Motor neuron (in vitro differentiated cells): ENCODE results near the gene MYF5. TPM values are rescaled to one million over a fixed set of nuclear protein-coding genes. Genes with fewer than 3 reads are reported as not detected.
"Not testable (repeated sequence)": the region's sequence is repeated elsewhere in the genome, so short reads cannot be mapped to it uniquely, and the experiment has no call there.

Experiments
- ATAC-seq, 8 experiments: fragments of 200-7000 bp; cut with Tn5 transposase; replicated peaks in 6 of 8; 2 replicates each; pipeline ENCODE4 v1.8.0; 2021; ENCODE audit warnings: mild to moderate bottlenecking in 8 of 8, moderate library complexity in 8 of 8
- H3K27ac ChIP-seq, 2 donors: fragments of 250-450 bp; sonication (Bioruptor Pico); 2 replicates each; pipeline ENCODE4 v1.9.0; 2021; ENCODE audit warnings: antibody characterized with exemption in 2 of 2, mild to moderate bottlenecking in 2 of 2, moderate library complexity in 1 of 2
- H3K4me1 ChIP-seq, 2 donors: fragments of 250-450 bp; sonication (Bioruptor Pico); replicated peaks in 1 of 2; 2 replicates each; pipeline ENCODE4 v1.6.1; 2021; ENCODE audit warnings: antibody characterized with exemption in 2 of 2, mild to moderate bottlenecking in 2 of 2, moderate library complexity in 1 of 2
- H3K4me3 ChIP-seq, 5 donors: fragments of 250-450 bp; sonication (Bioruptor Pico); 2 replicates each; pipeline ENCODE4 v1.9.0; 2021; ENCODE audit warnings: antibody characterized with exemption in 5 of 5, mild to moderate bottlenecking in 5 of 5, moderate library complexity in 4 of 5
- WGBS, 10 experiments: fragments of 450-650 bp; shearing (Covaris generic); methylation state at CpG; one replicate each; pipeline ENCODE4 v1.0.0; 2022; 5-methylcytosine and 5-hydroxymethylcytosine counted together
- in situ Hi-C, 9 experiments: fragments of 400-800 bp; cut with MboI; loops; one replicate each; pipeline ENCODE4 v1.15.0; 2021; ENCODE audit warnings: low sequenced_read_pairs in 9 of 9, low pct_unique_long_range_greater_than_20kb in 2 of 9; ENCODE audit not compliant: unreplicated experiment in 9 of 9
- total RNA-seq, 8 experiments: library from RNA; unstranded; fragments of 300-600 nt; gene quantifications; 2 replicates each; pipeline versions ENCODE4 v1.2.3 to v1.2.4, GENCODE V29; 2022

MYF5 gene
- total RNA-seq = under 1 TPM in 2 of 8 experiments, not detected in 6; 0.11 to 0.24 TPM

DNA sequence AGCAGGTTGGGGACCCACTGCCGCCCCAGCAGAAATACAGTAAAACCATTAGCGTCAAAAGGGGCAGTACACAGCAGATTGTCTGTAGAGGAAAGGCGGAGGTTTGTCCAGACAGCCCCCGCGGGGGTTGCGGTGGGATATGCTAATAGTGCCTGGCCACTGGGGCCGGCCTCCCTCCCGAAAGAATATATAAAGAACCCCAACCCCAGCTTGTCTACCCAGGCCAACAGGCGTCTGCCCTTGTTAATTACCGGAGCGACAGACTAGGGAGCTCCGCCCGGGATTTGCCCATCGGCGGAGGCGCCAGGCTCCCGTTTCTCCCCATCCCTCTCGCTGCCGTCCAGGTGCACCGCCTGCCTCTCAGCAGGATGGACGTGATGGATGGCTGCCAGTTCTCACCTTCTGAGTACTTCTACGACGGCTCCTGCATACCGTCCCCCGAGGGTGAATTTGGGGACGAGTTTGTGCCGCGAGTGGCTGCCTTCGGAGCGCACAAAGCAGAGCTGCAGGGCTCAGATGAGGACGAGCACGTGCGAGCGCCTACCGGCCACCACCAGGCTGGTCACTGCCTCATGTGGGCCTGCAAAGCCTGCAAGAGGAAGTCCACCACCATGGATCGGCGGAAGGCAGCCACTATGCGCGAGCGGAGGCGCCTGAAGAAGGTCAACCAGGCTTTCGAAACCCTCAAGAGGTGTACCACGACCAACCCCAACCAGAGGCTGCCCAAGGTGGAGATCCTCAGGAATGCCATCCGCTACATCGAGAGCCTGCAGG lies at the start of gene MYF5:
MYF5 (plus strand) TSS at position 217 of the 774 bp plus-strand sequence; CDS start at position 369, 152 bp downstream.
- H3K4me3 ChIP-seq = no peak within 1 kb of the TSS
- in situ Hi-C loops = no loop called here
- no peak within 1 kb of the TSS for H3K27ac ChIP-seq
- 50 to 94% (median 76%) methylated on average over 2 to 15 of the region's 45 CpGs; no CpG with 5 or more reads in 2 of the 10 experiments for WGBS, 10 experiments
- H3K4me1 ChIP-seq = no peaks in the 10 kb centered on the region
- ATAC-seq = no peak

GRCh38 chr12:80670214-80670613 lies 46.5 kb upstream of the MYF5 start:
- in situ Hi-C loops = no loop called here
- no peak for ATAC-seq
- 50 to 100% (median 78%) methylated on average over 1 to 5 of the region's 5 CpGs for WGBS, 10 experiments

DNA sequence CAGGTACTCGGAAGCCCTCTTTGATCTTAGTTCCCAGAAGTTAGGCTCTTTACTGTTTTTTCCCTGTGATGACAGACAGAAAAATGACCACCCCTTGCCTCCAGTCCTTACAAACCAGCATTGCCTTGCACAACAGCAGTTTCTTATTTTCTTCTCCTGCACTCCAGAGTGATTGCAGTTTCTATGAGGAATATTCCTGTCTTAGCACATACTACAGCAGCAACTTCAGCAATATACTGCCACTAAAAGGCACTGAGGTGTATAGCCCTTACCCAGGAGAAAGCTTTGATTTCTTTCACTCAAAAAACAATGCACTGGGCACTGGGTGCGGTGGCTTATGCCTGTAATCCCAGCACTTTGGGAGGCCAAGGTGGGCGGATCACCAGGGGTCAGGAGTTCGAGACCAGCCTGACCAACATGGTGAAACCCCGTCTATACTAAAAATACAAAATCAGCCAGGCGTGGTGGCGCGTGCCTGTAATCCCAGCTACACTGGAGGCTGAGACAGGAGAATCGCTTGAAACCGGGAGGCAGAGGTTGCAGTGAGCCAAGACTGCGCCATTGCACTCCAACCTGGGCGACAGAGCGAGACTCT lies 40.6 kb upstream of the MYF5 start:
- in situ Hi-C loops, H3K4me1 ChIP-seq, H3K4me3 ChIP-seq, H3K27ac ChIP-seq, ATAC-seq: not testable (repeated sequence)
- 63 to 100% (median 92%) methylated on average over 1 to 12 of the region's 13 CpGs; no CpG with 5 or more reads in 2 of the 10 experiments for WGBS, 10 experiments

More at GRCh38 chr12:80670214-80670613, 46.5 kb upstream of the MYF5 start:
- H3K27ac ChIP-seq = no peak overlapping the region
- H3K4me1 ChIP-seq = no peaks in the 10 kb centered on the region
- H3K4me3 ChIP-seq = no peak overlapping the region

GRCh38 chr12:80676856-80677255 lies 39.9 kb upstream of the MYF5 start:
- ATAC-seq = no peak
- Histone ChIP-seq H3K27ac (no peak overlapping the region), H3K4me3 (no peak overlapping the region), H3K4me1 (no peaks in the 10 kb centered on the region)
- in situ Hi-C loops = no loop called here
- WGBS, 10 experiments = 60 to 100% (median 100%) methylated on average over 1 of the region's 1 CpG; no CpG with 5 or more reads in 5 of the 10 experiments

DNA sequence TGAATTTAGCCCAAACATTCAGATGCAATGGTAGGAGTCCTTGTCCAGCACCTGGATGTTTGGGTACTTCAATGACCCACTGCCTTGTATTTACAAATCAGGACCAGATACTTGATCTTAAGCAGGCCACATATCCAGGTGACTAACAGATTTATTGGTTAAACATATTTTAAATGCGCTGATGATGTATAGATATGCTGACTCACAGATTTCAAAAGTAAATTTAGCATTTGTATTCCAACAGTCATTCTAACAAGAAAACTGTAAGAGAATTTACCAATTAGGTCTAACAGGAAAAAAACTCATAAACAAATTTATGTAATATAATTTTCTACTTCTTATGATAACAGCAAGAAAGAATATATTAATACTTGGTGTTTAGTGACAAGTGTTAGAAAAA lies 38.7 kb upstream of the MYF5 start:
- in situ Hi-C loops = no loop called here
- H3K27ac ChIP-seq = no peak overlapping the region
- no peak for ATAC-seq
- no peaks in the 10 kb centered on the region for H3K4me1 ChIP-seq
- no peak overlapping the region for H3K4me3 ChIP-seq
- 43 to 100% (median 100%) methylated on average over 1 of the region's 1 CpG for WGBS, 10 experiments

GRCh38 chr12:80679346-80680131 lies 37.2 kb upstream of the MYF5 start:
- 83 to 100% (median 95%) methylated on average over 1 to 3 of the region's 3 CpGs; no CpG with 5 or more reads in 1 of the 10 experiments for WGBS, 10 experiments
- Histone ChIP-seq H3K27ac (no peak overlapping the region), H3K4me1 (no peaks in the 10 kb centered on the region), H3K4me3 (no peak overlapping the region)
- no peak for ATAC-seq
- in situ Hi-C loops = no loop called here

DNA sequence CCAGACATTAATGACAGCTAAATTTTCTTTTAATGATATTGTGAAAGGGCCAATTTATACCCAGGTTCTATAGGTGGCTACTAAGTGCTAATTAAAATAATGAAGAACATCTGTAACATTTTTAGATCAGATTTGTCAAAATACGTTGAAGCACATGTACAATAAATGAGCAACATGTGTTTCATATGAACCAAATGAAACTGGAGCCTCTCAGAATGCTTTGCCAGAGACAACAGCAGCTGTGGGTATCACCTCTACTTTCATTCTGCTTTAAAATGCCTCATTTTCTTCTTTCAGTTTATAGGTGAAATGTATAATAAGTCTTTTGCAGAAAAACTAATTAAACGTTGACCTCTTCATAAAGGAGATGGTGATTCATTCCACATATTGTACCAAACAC lies 35.4 kb upstream of the MYF5 start:
- 5 to 83% (median 34%) methylated on average over 1 to 2 of the region's 2 CpGs for WGBS, 10 experiments
- ATAC-seq = no peak
- in situ Hi-C loops = no loop called here
- Histone ChIP-seq H3K4me1 (no peaks in the 10 kb centered on the region), H3K4me3 (no peak overlapping the region), H3K27ac (no peak overlapping the region)

DNA sequence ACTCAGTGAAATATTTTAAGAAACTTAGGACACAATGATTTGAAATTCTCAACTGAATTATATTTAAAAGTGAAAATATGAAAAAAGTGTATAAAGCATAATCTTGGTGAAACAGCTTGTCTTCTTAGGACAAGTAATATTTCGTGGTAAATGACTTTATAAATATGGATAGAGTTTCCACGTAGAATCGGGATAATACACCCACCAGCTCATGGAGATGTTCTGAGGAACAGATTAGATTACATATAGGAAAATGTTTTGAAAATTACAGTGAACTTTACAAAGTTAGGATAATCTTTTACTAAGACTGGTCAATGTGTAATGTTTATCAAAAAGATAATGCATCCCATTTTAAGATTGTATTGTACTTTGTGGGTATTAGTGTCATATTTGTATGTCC lies 34.9 kb upstream of the MYF5 start:
- H3K4me3 ChIP-seq = no peak overlapping the region
- in situ Hi-C loops = no loop called here
- no peak overlapping the region for H3K27ac ChIP-seq
- no peak for ATAC-seq
- 25 to 100% (median 75%) methylated on average over 1 to 3 of the region's 3 CpGs for WGBS, 10 experiments
- no peaks in the 10 kb centered on the region for H3K4me1 ChIP-seq

DNA sequence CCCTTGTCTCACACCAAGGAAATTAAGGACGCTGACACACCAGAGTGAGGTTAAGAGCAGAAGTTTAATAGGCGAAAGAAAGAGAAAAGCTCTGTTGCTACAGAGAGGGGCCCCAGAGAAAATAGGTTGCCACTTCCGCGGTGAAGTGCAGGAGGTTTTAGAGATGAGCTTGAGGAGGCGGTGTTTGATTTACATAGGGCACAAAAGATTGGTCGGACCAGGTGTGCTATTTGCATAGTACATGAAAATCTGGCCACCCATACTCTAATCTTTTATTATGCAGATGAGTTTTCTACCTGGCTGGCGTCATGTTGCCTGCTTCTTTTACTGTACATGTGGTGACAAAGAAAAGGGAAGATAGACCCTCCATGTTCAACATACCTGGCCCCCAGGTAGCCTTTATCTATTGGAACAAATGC lies 32.6 kb upstream of the MYF5 start:
- no peaks in the 10 kb centered on the region for H3K4me1 ChIP-seq
- WGBS, 10 experiments = 20 to 100% (median 37%) methylated on average over 1 to 7 of the region's 7 CpGs; no CpG with 5 or more reads in 1 of the 10 experiments
- ATAC-seq = no peak
- no peak overlapping the region for H3K4me3 ChIP-seq
- in situ Hi-C loops = no loop called here
- no peak overlapping the region for H3K27ac ChIP-seq

DNA sequence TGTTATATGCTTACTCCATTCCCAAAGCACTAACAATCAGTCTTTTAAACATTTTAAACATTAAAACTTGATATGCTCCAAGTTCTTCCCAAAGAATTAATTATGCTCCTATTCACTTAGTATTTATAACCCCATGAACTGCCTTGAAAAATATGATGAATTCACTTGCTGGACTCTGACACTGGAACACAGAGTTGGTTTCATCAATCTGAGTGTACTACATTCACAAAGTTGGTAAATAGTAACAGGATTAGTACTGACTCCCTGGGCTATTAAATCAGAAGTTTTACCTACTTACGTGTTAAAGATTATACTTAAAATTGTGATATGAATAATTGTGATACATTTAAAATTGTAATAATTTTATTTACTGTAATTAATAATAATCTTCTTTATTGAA lies 26.6 kb upstream of the MYF5 start:
- no peak for ATAC-seq
- WGBS, 10 experiments = 80 to 100% (median 94%) methylated on average over 1 of the region's 1 CpG; no CpG with 5 or more reads in 4 of the 10 experiments
- no peak overlapping the region for H3K4me3 ChIP-seq
- no peak overlapping the region for H3K27ac ChIP-seq
- no peaks in the 10 kb centered on the region for H3K4me1 ChIP-seq
- in situ Hi-C loops = no loop called here

GRCh38 chr12:80690513-80690912 lies 26.2 kb upstream of the MYF5 start:
- in situ Hi-C loops = no loop called here
- WGBS, 10 experiments = 33 to 100% (median 87%) methylated on average over 1 to 2 of the region's 2 CpGs; no CpG with 5 or more reads in 2 of the 10 experiments
- Histone ChIP-seq H3K4me3 (no peak overlapping the region), H3K27ac (no peak overlapping the region), H3K4me1 (no peaks in the 10 kb centered on the region)
- no peak for ATAC-seq

GRCh38 chr12:80692114-80692513 lies 24.6 kb upstream of the MYF5 start:
- no peak for ATAC-seq

DNA sequence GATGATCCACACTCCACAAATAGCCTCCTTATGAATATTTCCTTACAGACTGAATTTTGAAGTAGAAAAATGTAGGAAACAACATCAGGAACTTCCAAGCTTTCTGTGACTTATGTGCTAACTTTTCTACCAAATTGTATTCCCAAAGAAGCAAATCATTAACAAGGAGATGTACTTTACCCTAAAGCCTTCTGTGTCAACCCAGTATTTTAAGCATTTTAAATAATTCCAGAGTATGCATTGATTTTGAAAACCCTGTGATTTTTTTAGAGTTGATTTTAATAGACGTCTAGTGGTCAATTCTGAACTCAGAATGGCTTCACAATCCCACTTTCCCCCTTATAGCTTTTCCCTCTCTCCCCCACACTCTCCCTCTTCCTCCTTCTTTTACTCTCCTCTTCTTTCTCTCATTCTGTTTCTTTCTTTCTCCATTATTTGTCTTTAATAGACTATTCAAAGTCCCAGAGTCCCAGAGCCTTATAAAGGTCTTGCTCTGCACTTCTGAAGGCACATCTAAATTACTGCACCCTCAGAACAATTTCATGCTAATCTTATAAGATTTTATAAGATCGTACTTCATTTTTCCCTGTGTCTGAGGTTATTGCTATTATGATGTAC lies 19.3 kb upstream of the MYF5 start:
- 40 to 94% (median 65%) methylated on average over 1 to 2 of the region's 2 CpGs for WGBS, 10 experiments

More at GRCh38 chr12:80692114-80692513, 24.6 kb upstream of the MYF5 start:
- WGBS, 10 experiments = 80 to 100% (median 90%) methylated on average over 1 of the region's 1 CpG; no CpG with 5 or more reads in 6 of the 10 experiments
- Histone ChIP-seq H3K4me1 (no peaks in the 10 kb centered on the region), H3K4me3 (no peak overlapping the region), H3K27ac (no peak overlapping the region)
- in situ Hi-C loops = no loop called here

More for the DNA sequence above, 19.3 kb upstream of the MYF5 start:
- no peak for ATAC-seq
- H3K4me1 ChIP-seq = no peaks in the 10 kb centered on the region
- in situ Hi-C loops = no loop called here
- H3K27ac ChIP-seq = no peak overlapping the region
- no peak overlapping the region for H3K4me3 ChIP-seq
